Motor neuron (in vitro differentiated cells): ENCODE measurements around the gene GATA5. TPM values are rescaled to one million over a fixed set of nuclear protein-coding genes. Genes with fewer than 3 reads are reported as not detected.
A peak's percentile ranks its signal among the peaks of the same experiment; 100 is the strongest.

Experiments used
- ATAC-seq, 8 experiments: fragments of 200-7000 bp; cut with Tn5 transposase; replicated peaks in 6 of 8; 2 replicates each; pipeline ENCODE4 v1.8.0; 2021; ENCODE audit warnings: mild to moderate bottlenecking in 8 of 8, moderate library complexity in 8 of 8
- H3K27ac ChIP-seq, 2 donors: fragments of 250-450 bp; sonication (Bioruptor Pico); 2 replicates each; pipeline ENCODE4 v1.9.0; 2021; ENCODE audit warnings: antibody characterized with exemption in 2 of 2, mild to moderate bottlenecking in 2 of 2, moderate library complexity in 1 of 2
- H3K4me1 ChIP-seq, 2 donors: fragments of 250-450 bp; sonication (Bioruptor Pico); replicated peaks in 1 of 2; 2 replicates each; pipeline ENCODE4 v1.6.1; 2021; ENCODE audit warnings: antibody characterized with exemption in 2 of 2, mild to moderate bottlenecking in 2 of 2, moderate library complexity in 1 of 2
- H3K4me3 ChIP-seq, 5 donors: fragments of 250-450 bp; sonication (Bioruptor Pico); 2 replicates each; pipeline ENCODE4 v1.9.0; 2021; ENCODE audit warnings: antibody characterized with exemption in 5 of 5, mild to moderate bottlenecking in 5 of 5, moderate library complexity in 4 of 5
- WGBS, 10 experiments: fragments of 450-650 bp; shearing (Covaris generic); methylation state at CpG; one replicate each; pipeline ENCODE4 v1.0.0; 2022; 5-methylcytosine and 5-hydroxymethylcytosine counted together
- in situ Hi-C, 9 experiments: fragments of 400-800 bp; cut with MboI; loops; one replicate each; pipeline ENCODE4 v1.15.0; 2021; ENCODE audit warnings: low sequenced_read_pairs in 9 of 9, low pct_unique_long_range_greater_than_20kb in 2 of 9; ENCODE audit not compliant: unreplicated experiment in 9 of 9
- total RNA-seq, 8 experiments: library from RNA; unstranded; fragments of 300-600 nt; gene quantifications; 2 replicates each; pipeline versions ENCODE4 v1.2.3 to v1.2.4, GENCODE V29; 2022

Gene GATA5
- total RNA-seq, 8 experiments from 2014 or later: 0.11 to 0.58 (median 0.19) TPM; not detected in 2

DNA sequence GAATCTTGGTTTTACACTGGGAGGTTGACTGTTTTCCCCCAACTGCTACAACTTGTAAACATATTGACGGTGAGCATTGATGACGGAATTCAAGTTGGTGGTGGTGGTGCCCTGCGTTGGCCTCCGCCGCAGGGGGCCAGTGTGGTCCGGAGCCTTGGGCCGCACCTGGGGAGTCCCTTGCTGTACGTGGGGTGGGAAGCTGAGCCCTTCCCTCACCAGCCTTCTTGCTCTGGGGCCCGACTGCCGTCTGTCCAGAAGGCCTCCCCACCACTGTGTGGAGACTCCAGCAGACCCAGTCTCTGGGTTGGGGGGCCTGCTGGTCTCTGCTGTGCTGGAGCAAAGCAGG, 11.4 kb downstream of the GATA5 start:
- no peak for ATAC-seq
- WGBS, 10 experiments: 60 to 100% (median 83%) methylated on average over 1 to 4 of the region's 10 CpGs; no CpG with 5 or more reads in 6 of the 10 experiments
- Histone ChIP-seq H3K27ac (no peak overlapping the region), H3K4me3 (no peak overlapping the region), H3K4me1 (peaks cover 34% of the 10 kb centered on the region in 2 donors)
- in situ Hi-C loops: no loop called here

DNA sequence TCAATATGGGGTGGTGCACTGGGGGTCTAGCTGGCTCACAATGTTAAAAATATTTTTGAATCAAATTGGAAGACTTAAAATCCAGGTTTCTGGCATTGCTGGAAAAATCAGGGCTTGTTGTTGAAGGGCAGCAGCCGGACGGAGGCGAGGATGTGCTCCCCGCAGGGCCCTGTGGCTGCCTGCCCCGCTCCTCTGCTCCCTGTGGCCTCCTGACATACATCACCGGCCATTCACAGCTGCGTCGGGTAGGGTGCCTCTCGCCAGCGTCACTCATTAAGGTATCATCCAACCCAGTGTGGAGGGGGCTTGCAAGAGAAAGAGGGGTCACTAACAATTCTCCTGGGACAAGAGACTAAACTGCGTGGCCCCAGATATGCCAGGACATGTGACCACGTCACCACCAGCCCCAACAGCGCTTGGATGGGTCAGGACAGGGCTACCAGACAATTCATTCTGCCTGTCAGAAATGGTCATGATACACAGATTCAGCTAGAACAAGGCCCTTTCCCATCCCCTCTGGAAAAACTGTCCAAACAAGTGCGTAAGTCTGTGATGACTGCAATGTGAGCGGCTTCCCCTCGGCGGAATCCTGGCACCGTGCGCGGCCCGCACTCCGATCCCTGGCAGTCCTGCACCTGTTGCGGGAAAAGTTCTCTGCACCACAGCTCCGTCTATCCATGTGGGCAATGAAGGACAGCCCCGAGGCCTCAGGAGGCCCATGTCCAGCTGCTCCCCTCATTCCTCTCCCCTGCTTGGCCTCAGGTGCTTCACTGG, 12.0 kb downstream of the GATA5 start:
- ATAC-seq: peak in 5 of 8 experiments; percentile 48 to 71 (median 57)
- in situ Hi-C loops: no loop called here
- peaks cover 36 to 38% of the 10 kb centered on the region in 2 donors for H3K4me1 ChIP-seq
- H3K4me3 ChIP-seq: no peak overlapping the region
- WGBS, 10 experiments: 38 to 100% (median 55%) methylated on average over 1 to 12 of the region's 25 CpGs; no CpG with 5 or more reads in 2 of the 10 experiments
- H3K27ac ChIP-seq: peak overlapping the region in 1 of 2 donors; percentile 33

DNA sequence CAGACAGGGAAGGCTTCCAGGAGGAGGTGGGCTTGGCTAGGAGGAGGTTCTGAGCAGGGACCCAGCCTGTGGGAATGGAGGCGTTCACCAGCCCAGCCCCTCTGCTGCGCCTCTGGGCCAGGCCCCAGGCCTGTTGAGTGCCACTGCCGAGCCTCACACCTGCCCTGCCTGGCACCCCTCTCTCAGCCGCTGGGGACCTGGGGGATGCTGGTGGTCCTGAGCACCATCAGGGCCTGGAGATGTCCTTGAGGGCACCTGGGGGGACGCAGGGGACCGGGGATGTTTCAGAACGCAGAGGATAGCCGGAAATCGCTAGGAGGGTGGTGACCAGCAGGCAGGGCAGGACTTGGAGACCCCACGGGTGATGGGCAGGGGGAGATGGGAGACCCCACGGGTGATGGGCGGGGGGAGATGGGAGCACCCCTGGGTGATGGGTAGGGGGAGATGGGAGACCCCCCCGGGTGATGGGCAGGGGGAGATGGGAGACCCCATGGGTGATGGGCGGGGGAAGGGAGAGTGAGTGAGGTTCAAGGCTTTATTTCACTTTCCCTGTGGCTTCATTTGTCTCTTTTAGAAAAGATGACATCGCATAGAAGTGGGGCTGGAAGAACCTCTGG, 12.7 kb downstream of the GATA5 start:
- Histone ChIP-seq H3K4me3 (no peak overlapping the region), H3K27ac (peak overlapping the region in 1 of 2 donors; percentile 33), H3K4me1 (peaks cover 38 to 46% of the 10 kb centered on the region in 2 donors)
- WGBS, 10 experiments: 0 to 20% methylated on average over 1 of the region's 15 CpGs; no CpG with 5 or more reads in 8 of the 10 experiments
- in situ Hi-C loops: no loop called here
- ATAC-seq: no peak

DNA sequence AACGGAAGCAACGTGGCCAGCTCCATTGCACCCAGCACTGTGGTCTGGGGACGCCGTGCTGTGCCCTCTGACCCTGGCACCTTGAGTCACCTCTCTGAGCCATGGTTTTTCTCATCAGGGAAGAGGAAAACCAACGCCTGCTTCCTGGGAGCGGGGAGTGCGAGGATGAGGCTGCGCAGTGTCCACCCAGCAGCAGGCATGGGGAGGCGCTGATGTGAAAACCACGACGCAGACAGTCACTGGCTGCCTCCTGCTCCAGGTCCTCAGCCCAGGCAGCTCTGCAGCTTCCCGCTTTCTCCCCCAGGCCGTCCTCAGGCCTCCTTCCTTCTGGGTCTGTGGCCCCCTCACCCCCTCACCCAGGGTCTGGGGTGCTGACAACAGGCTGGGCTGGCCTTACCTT, 14.0 kb downstream of the GATA5 start:
- H3K4me1 ChIP-seq: peaks cover 42 to 51% of the 10 kb centered on the region in 2 donors
- no peak overlapping the region for H3K27ac ChIP-seq
- no peak for ATAC-seq
- in situ Hi-C loops: no loop called here
- WGBS, 10 experiments: 60 to 95% (median 80%) methylated on average over 2 to 5 of the region's 13 CpGs; no CpG with 5 or more reads in 7 of the 10 experiments
- no peak overlapping the region for H3K4me3 ChIP-seq

DNA sequence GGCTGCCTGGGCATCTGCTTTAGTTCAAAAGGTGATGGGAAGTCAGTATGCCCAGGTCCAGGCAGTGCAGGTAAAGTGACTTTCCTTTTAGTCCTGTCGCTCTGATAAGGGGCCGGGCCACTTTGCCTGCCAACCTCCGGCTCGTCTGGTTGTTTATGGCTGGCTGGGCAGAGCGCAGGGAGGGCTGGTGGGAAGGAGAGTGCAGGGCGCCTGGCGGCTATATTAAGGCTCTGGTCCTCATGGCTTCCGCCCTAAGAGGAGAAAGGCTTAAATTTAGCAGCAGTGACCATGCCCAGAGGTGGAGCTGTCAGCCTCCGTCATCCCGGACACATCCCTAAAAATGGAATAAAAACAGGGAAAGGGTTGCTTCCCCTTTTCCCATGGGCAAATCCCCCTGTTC, 14.6 kb downstream of the GATA5 start:
- no peak overlapping the region for H3K27ac ChIP-seq
- H3K4me1 ChIP-seq: peaks cover 49 to 55% of the 10 kb centered on the region in 2 donors
- ATAC-seq: peak in 2 of 8 experiments; percentile 5 to 15
- 58 to 88% methylated on average over 3 to 5 of the region's 10 CpGs; no CpG with 5 or more reads in 8 of the 10 experiments for WGBS, 10 experiments
- in situ Hi-C loops: no loop called here
- no peak overlapping the region for H3K4me3 ChIP-seq

DNA sequence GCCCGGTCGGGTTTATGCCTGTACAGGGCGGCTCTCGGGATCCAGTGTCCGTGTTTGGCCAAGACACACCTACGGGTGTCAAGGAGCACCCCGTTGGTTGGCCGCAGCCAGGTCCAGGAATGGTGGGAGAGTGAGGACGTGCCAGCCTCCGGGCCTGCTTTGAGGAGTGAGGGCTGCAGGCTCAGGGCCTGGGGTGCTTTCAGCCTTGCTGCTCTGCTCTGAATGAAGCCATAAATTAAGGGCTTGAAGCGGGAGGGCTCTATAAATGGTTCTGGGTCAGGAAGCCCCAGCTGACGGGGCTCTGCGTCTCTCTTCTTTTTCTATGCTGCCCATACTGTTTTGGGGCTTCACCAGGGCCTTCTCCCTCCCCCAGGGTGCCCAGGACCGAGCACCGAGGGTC, 15.1 kb downstream of the GATA5 start:
- ATAC-seq: peak in 5 of 8 experiments; percentile 23 to 54 (median 37)
- 18 to 60% (median 50%) methylated on average over 1 to 2 of the region's 15 CpGs; no CpG with 5 or more reads in 7 of the 10 experiments for WGBS, 10 experiments
- no peak overlapping the region for H3K4me3 ChIP-seq
- H3K4me1 ChIP-seq: peaks cover 54 to 56% of the 10 kb centered on the region in 2 donors
- in situ Hi-C loops: no loop called here
- peak overlapping the region in 1 of 2 donors; percentile 8 for H3K27ac ChIP-seq

DNA sequence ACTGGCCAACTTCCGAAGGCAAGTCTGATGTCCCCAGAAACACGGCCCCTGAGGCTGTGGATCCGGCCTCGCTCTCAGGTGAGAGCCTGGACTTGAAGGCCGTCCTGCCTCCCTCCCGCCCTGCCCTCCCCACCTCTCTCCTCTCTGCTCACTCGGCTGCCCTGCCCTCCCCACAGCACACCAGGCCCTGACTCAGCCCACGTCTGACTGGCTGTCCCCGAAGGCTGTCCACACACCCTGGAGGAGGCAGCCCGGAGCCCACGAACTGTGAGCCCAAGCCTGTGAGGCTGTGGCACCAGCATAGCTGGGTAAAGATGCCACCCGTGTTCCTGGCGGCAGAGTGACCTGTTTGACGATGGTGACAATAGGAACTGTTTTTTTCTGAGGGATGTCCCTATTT, 16.3 kb downstream of the GATA5 start:
- in situ Hi-C loops: no loop called here

DNA sequence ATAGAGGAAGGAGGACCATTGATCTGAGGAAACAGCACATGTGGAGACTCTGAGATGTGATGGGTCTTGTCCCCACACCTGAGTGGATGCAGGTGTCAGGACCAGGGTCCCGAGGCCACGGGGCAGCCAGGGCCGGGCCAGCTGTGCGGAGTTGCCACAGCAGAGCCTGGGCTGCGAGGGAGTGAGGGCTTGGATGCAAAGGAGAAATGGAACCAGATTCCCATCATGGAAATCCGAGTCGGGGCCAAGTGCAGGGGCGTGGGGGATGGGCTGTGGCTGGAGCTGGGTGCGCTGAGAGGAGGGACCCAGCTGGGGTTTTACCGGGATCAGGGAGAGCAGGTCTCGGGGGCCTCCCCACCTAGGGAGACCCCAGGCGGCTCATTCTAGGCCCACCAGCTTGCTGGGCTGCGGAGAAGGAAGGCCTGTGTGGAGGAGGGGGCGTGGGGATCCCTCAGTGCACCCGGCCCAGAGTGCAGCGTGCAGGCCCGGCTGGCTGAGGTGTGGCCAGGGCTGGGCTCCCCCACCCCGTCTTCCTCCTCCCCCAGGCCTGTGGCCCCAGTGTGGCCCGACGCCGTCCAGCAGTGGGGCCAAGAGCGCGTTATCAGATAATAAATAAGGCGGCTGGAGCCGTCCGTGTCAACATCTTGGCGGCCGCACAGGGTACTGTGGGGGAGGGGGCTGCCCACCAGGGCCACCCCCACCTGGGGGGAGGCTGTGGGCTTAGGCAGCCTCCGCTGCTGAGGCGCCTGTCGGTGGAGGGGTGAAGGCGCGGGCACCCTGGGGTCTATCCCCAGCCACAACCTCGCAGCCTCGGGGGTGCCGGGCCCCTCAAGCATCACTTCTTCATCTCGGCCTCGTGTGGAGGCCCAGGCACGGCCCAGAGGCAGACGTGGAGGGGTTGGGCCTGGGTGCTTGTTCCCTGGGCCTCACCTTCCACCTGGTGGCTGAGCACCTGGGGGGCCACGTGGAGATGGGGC, 17.2 kb downstream of the GATA5 start:
- WGBS, 10 experiments: 74 to 80% methylated on average over 1 to 4 of the region's 41 CpGs; no CpG with 5 or more reads in 8 of the 10 experiments
- Histone ChIP-seq H3K27ac (no peak overlapping the region), H3K4me3 (no peak overlapping the region), H3K4me1 (peaks cover 64 to 69% of the 10 kb centered on the region in 2 donors)
- in situ Hi-C loops: no loop called here
- peak in 4 of 8 experiments; percentile 5 to 43 (median 24) for ATAC-seq

More for the DNA sequence above, 16.3 kb downstream of the GATA5 start:
- WGBS, 10 experiments: no CpG with 5 or more reads among the region's 14 CpGs
- no peak for ATAC-seq
- Histone ChIP-seq H3K4me1 (peaks cover 64 to 67% of the 10 kb centered on the region in 2 donors), H3K4me3 (no peak overlapping the region), H3K27ac (no peak overlapping the region)

DNA sequence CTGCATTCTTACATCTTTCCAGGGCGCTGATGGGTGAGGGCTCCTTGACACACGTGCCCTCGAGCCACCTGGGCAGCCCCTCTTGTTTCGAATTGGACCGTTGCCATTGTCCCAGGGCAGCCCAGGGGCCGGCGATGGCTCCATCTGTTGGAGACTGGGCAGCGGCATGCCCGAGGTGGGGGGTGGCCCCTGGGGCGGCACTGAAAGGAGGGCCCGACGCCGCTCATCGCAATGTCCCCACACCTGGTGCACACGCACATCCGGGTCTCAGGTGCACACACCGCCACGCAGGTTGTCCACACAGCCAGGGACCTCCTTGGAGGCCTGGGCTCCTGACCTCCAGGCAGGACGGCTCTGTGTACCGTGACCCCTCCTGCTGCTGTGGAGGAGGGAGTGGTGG, 18.0 kb downstream of the GATA5 start:
- no peak for ATAC-seq
- 100% methylated on average over 1 of the region's 20 CpGs; no CpG with 5 or more reads in 8 of the 10 experiments for WGBS, 10 experiments
- in situ Hi-C loops: no loop called here

DNA sequence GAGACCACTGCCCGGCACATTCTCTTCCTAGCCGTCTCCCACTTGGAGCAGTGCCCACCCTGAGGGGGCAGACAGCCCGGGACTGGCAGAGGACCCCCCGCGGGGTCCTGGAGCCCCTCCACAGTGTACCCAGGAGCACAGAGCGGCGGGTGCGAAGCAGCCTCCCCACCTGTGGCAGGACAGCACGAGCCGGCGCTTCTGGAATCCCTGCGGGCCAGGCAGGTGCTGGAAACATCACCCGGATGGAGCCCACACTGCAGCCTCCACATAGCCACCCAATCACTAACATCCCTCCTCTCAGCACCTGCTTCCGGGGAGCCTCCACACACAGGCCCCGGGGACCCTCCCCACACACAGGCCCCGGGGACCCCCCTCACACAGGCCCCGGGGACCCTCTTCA, 18.7 kb downstream of the GATA5 start:
- ATAC-seq: no peak
- in situ Hi-C loops: no loop called here
- H3K27ac ChIP-seq: no peak overlapping the region
- H3K4me1 ChIP-seq: peaks cover 67 to 70% of the 10 kb centered on the region in 2 donors
- WGBS, 10 experiments: 40 to 47% methylated on average over 1 to 3 of the region's 17 CpGs; no CpG with 5 or more reads in 8 of the 10 experiments
- H3K4me3 ChIP-seq: no peak overlapping the region

More for the DNA sequence above, 18.0 kb downstream of the GATA5 start:
- Histone ChIP-seq H3K4me3 (no peak overlapping the region), H3K27ac (no peak overlapping the region), H3K4me1 (peaks cover 67 to 70% of the 10 kb centered on the region in 2 donors)

DNA sequence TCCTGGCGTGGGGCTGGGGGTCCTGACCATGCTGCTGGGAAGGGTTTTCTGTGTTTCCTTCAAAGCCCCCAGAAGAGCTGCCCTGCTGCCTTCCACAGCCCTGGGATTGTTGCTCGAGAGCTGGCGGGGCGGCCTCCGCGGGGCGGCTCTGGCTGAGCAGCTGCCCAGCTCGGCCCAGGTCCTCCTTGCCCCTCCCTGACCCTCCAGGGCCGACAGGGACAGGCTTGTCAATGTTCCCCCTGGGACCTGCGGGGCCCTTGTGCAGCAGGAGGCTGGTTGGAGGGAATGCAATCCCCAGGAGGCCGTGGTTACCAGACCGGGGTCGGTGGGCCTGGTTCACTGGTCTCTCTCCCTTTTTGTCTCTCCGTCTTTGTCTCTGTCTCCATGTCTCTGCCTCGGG, 19.9 kb downstream of the GATA5 start:
- ATAC-seq: peak in 5 of 8 experiments; percentile 40 to 56 (median 43)
- in situ Hi-C loops: no loop called here

DNA sequence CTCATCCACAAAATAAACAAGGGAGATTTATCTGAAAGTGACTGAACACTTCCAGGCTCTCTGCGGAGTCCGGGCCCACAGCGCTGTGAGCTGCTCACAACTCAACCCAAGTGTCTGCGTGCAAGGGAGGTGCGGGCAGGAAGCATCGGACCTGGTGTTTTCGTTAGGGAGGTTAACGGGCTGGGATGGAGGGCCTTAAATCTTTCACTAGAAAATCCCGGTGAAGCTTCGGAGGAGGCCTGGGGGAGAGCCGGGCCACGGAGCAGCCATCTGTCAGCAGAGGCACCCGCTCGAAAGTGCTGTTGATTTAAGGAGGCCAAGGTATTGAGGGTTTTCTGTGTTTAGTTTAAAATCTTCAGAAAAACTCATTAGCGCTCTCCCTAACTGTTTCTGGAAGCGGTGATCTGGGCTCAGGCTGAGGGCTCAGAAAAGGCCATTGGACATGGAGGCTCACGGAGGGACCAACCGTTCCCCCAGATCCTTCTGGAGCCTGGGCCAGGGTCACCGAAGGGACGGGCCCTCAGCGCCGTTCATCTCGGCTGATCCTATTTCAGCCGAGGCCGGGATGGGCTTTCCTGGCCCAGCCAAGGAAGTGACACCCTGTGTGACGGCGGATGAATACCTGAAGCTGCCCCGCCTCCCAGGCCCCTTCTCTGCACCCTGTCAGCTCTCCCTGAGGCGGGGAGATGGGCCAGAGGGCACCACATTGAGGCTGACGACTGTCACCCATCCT, 20.7 kb downstream of the GATA5 start:
- WGBS, 10 experiments: 0 to 53% (median 49%) methylated on average over 1 to 13 of the region's 30 CpGs; no CpG with 5 or more reads in 5 of the 10 experiments
- Histone ChIP-seq H3K4me1 (peaks cover 59 to 61% of the 10 kb centered on the region in 2 donors), H3K27ac (peak overlapping the region; percentile 8 to 65), H3K4me3 (no peak overlapping the region)
- in situ Hi-C loops: no loop called here
- ATAC-seq: peak in 6 of 8 experiments; percentile 29 to 66 (median 36)

More for the DNA sequence above, 19.9 kb downstream of the GATA5 start:
- H3K4me1 ChIP-seq: peaks cover 63 to 66% of the 10 kb centered on the region in 2 donors
- WGBS, 10 experiments: 20 to 40% (median 33%) methylated on average over 1 to 4 of the region's 15 CpGs; no CpG with 5 or more reads in 6 of the 10 experiments
- peak overlapping the region; percentile 8 to 65 for H3K27ac ChIP-seq
- no peak overlapping the region for H3K4me3 ChIP-seq
